ENCODE results near the gene ANKRD39. TPM values are rescaled to one million over a fixed set of nuclear protein-coding genes. Genes with fewer than 3 reads are reported as not detected.

Gene ANKRD39
- total and polyA plus RNA-seq, 2 of the 8 experiments (the other 6 are each of a cell fraction or from before 2014, with no cell fraction given) = 18.5 to 21.3 TPM

GRCh38 chr2:96828436-96828835, 29.4 kb downstream of the ANKRD39 start:
- DNase-seq (ENCODE audit: low read depth in 1 of 2, low spot score in 2 of 2) (no peak), FAIRE-seq (no peak)
- H3K18ac ChIP-seq (ENCODE audit: extremely low read depth, low read length) = no peak overlapping the region
- no peaks in the 10 kb centered on the region for H3K27me3 ChIP-seq (replicated peaks in 1 of 4; ENCODE audit: control insufficient read depth in 3 of 4, extremely low read depth in 1 of 4, insufficient read depth in 3 of 4, low read length in 3 of 4)
- ChIA-PET CTCF (ENCODE audit: partially characterized antibody) (interaction anchor here (0.5 to 1.3 kb wide), 3 partner anchors 28 to 133 kb away, joined by 3 to 4 read pairs (median 4); no protein-coding TSS in a partner anchor), POLR2A (ENCODE audit: partially characterized antibody) (no interaction called here)
- H3K4me2 ChIP-seq (ENCODE audit: insufficient read depth in 1 of 2, low read depth in 2 of 2, low read length in 2 of 2) = no peak overlapping the region
- no peak overlapping the region for H2AK5ac ChIP-seq (ENCODE audit: low read depth, low read length)
- H3K9ac ChIP-seq (replicated peaks in 1 of 4; ENCODE audit: extremely low read depth in 1 of 4, low read depth in 3 of 4, low read length in 3 of 4) = no peak overlapping the region
- H2BK12ac ChIP-seq (ENCODE audit: low read depth, low read length) = no peak overlapping the region
- H3K14ac ChIP-seq (ENCODE audit: insufficient read length) = no peak overlapping the region
- H4K5ac ChIP-seq (ENCODE audit: insufficient read length, low read depth, low read length) = no peak overlapping the region
- no peak overlapping the region for H2BK120ac ChIP-seq (replicated peaks; ENCODE audit: low read depth, low read length)
- peaks cover 0 to 12% of the 10 kb centered on the region in 2 experiments; a peak in 2 of 4 replicates for H3K79me2 ChIP-seq (ENCODE audit: control insufficient read depth in 1 of 2, insufficient read depth in 2 of 2, low read length in 2 of 2)
- H3K27ac ChIP-seq (ENCODE audit: low read depth, low read length) = no peak overlapping the region
- H3K9me3 ChIP-seq (ENCODE audit: insufficient read depth in 2 of 2, low read depth in 1 of 2, low read length in 1 of 2) = no peaks in the 10 kb centered on the region
- no peak overlapping the region for H3K4ac ChIP-seq (replicated peaks; ENCODE audit: insufficient read length, low read depth, low read length)
- peaks cover 3 to 18% (median 13%) of the 10 kb centered on the region in 4 experiments for H3K4me1 ChIP-seq (replicated peaks in 1 of 4; ENCODE audit: control insufficient read depth in 3 of 4, insufficient read depth in 4 of 4, low read length in 3 of 4)
- 94% methylated on average over 14 of the region's 14 CpGs; no CpG with 5 or more reads in 1 of the 2 experiments for WGBS, 2 experiments (ENCODE audit: extremely low coverage in 1 of 2, insufficient coverage in 1 of 2, insufficient read length in 1 of 2, insufficient replicate concordance in 2 of 2, low coverage in 1 of 2, low lambda C conversion rate in 2 of 2, missing lambda C conversion rate in 1 of 2)
- H3K4me3 ChIP-seq (ENCODE audit: extremely low read depth in 1 of 4, insufficient read depth in 2 of 4, low read depth in 3 of 4, low read length in 4 of 4) = no peak overlapping the region
- no peak overlapping the region for H3K56ac ChIP-seq (replicated peaks; ENCODE audit: insufficient read length, low read depth, low read length)
- no peak overlapping the region for H2AFZ ChIP-seq (ENCODE audit: low read length)
- H2BK15ac ChIP-seq (ENCODE audit: low read length) = no peak overlapping the region
- TF ChIP-seq PHF8 (conservative IDR thresholded peaks at IDR 0.05; ENCODE audit: low read depth, low read length) (no peak), TCF12 (IDR thresholded peaks at IDR 0.05; ENCODE audit: low read depth, low read length) (no peak), EGR1 (IDR thresholded peaks at IDR 0.05; ENCODE audit: borderline replicate concordance, low read depth, low read length) (no peak), MAFK (IDR thresholded peaks at IDR 0.05; ENCODE audit: low read depth, low read length) (no peak), TAF1 (IDR thresholded peaks at IDR 0.05; ENCODE audit: low read depth, low read length) (no peak), SRF (IDR thresholded peaks at IDR 0.05; ENCODE audit: low read depth, low read length) (no peak), ATF2 (IDR thresholded peaks at IDR 0.05; ENCODE audit: low read length) (no peak), SP2 (IDR thresholded peaks at IDR 0.05; ENCODE audit: low read length) (no peak), SIRT6 (IDR thresholded peaks at IDR 0.05; ENCODE audit: low read length) (no peak), NANOG (IDR thresholded peaks at IDR 0.05; ENCODE audit: insufficient read depth, low read depth, low read length, poor library complexity, severe bottlenecking) (no peak)
- H3K23me2 ChIP-seq (ENCODE audit: low read depth, low read length) = no peaks in the 10 kb centered on the region; the same call in 1 of the 2 replicates
- no peak overlapping the region for H4K91ac ChIP-seq (replicated peaks; ENCODE audit: insufficient read length, low read length)
- no peak overlapping the region for H3K23ac ChIP-seq (ENCODE audit: insufficient read length)
- peaks cover 0 to 19% of the 10 kb centered on the region in 2 experiments for H4K20me1 ChIP-seq (replicated peaks in 1 of 2; ENCODE audit: control insufficient read depth in 1 of 2, insufficient read depth in 2 of 2, low read length in 2 of 2)
- peaks cover 19 to 64% (median 34%) of the 10 kb centered on the region in 4 experiments for H3K36me3 ChIP-seq (ENCODE audit: control insufficient read depth in 2 of 4, insufficient read depth in 4 of 4, low read length in 3 of 4)
- no peak overlapping the region for H2BK20ac ChIP-seq (ENCODE audit: low read length)
- no peak overlapping the region for H4K8ac ChIP-seq (ENCODE audit: extremely low read depth, insufficient read depth, low read length)
- peaks cover 4% of the 10 kb centered on the region for H3K79me1 ChIP-seq (ENCODE audit: low read depth, low read length)
- H2BK5ac ChIP-seq (ENCODE audit: low read depth, low read length) = no peak overlapping the region

Measured in H1 (cell line).